ENCODE data around the gene ALDH3B1.

ALDH3B1 gene

DNA sequence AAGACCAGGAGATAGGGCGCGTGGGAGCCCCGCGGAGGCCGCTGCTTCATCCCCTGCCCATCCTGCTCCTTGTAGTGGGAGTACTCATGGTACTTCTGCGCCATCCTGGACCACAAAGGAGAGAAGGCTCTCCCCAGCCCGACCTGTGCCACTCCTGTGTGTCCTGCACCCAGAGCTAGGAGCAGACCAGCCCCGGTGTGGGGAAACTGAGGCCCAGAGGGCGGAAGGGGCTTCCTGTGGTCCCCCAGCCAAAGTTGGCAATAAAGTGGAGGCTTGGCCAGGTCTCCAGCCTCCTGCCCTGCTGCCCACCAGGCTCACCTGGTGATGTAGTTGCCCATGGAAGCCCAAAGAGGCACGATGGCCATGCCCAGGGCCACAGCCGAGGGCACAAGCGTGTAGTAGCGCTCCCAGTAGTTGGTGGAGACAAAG, 10.9 kb upstream of the ALDH3B1 start:
- H3K27ac ChIP-seq = no peak overlapping the region
- no peaks in the 10 kb centered on the region for H3K4me1 ChIP-seq
- TF ChIP-seq, protein P1, sequence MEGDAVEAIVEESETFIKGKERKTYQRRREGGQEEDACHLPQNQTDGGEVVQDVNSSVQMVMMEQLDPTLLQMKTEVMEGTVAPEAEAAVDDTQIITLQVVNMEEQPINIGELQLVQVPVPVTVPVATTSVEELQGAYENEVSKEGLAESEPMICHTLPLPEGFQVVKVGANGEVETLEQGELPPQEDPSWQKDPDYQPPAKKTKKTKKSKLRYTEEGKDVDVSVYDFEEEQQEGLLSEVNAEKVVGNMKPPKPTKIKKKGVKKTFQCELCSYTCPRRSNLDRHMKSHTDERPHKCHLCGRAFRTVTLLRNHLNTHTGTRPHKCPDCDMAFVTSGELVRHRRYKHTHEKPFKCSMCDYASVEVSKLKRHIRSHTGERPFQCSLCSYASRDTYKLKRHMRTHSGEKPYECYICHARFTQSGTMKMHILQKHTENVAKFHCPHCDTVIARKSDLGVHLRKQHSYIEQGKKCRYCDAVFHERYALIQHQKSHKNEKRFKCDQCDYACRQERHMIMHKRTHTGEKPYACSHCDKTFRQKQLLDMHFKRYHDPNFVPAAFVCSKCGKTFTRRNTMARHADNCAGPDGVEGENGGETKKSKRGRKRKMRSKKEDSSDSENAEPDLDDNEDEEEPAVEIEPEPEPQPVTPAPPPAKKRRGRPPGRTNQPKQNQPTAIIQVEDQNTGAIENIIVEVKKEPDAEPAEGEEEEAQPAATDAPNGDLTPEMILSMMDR (IDR thresholded peaks at IDR 0.05) = no peak
- no peaks in the 10 kb centered on the region for H3K36me3 ChIP-seq (ENCODE audit: control insufficient read depth, insufficient read depth, low read length)
- no peak overlapping the region for H3K4me2 ChIP-seq (ENCODE audit: low read length)
- no peaks in the 10 kb centered on the region for H3K79me2 ChIP-seq
- H3K9ac ChIP-seq = no peak overlapping the region
- no peak overlapping the region for H2AFZ ChIP-seq
- no peak overlapping the region for H3K4me3 ChIP-seq (ENCODE audit: low read depth, low read length)
- no peaks in the 10 kb centered on the region for H3K27me3 ChIP-seq (ENCODE audit: control insufficient read depth, insufficient read depth, low read length)
- no peaks in the 10 kb centered on the region for H3K9me3 ChIP-seq (ENCODE audit: control insufficient read depth, low read length)

DNA sequence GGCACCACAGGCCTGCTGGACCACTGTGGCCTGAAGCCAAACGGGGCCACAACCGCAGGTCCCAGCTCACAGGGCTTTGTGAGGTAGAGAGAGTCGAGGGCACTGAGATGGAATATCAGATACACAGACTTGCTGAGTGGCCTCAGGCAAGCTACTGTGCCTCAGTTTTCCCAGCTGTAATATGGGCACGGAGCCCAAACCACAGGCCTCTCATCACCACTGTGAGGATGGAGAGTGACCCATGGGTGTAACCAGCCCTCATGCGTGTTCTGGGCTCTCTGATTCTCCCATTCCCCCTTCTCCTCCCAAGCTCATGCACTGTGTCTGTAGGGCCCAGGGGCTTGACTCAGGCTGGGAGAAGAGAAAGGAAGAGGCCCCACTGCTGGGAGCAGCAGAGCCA, 10.4 kb upstream of the ALDH3B1 start:
- no peak overlapping the region for H3K9ac ChIP-seq
- H3K79me2 ChIP-seq = no peaks in the 10 kb centered on the region
- TF ChIP-seq, protein P1 (IDR thresholded peaks at IDR 0.05) = no peak
- H3K27me3 ChIP-seq (ENCODE audit: control insufficient read depth, insufficient read depth, low read length) = no peaks in the 10 kb centered on the region
- no peaks in the 10 kb centered on the region for H3K4me1 ChIP-seq
- no peak overlapping the region for H3K4me2 ChIP-seq (ENCODE audit: low read length)
- no peak overlapping the region for H3K4me3 ChIP-seq (ENCODE audit: low read depth, low read length)
- no peaks in the 10 kb centered on the region for H3K9me3 ChIP-seq (ENCODE audit: control insufficient read depth, low read length)
- no peak overlapping the region for H2AFZ ChIP-seq
- no peaks in the 10 kb centered on the region for H3K36me3 ChIP-seq (ENCODE audit: control insufficient read depth, insufficient read depth, low read length)
- H3K27ac ChIP-seq = no peak overlapping the region

DNA sequence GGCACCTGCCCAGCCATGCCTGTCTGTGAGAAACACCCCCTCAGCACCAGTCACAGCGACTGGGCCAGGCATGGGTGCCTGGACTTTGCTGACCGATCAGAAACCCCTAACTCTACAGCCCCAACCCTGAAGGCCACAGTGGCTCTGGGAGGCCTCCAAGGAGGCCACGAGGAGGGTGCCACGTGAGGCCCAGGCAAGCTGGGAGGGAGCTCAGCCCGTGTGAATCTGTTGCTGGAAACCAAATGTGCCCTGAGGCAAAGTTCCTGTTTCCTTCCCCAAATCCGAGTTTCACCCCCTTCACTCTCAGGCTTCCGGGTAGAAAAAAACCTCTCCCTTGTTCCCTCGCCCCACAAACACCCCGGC, 7.6 kb upstream of the ALDH3B1 start:
- Histone ChIP-seq H3K27ac (no peak overlapping the region), H3K36me3 (ENCODE audit: control insufficient read depth, insufficient read depth, low read length) (no peaks in the 10 kb centered on the region), H3K9me3 (ENCODE audit: control insufficient read depth, low read length) (no peaks in the 10 kb centered on the region), H3K79me2 (no peaks in the 10 kb centered on the region), H3K27me3 (ENCODE audit: control insufficient read depth, insufficient read depth, low read length) (no peaks in the 10 kb centered on the region), H3K4me2 (ENCODE audit: low read length) (no peak overlapping the region), H3K9ac (no peak overlapping the region), H2AFZ (no peak overlapping the region), H3K4me1 (no peaks in the 10 kb centered on the region), H3K4me3 (ENCODE audit: low read depth, low read length) (no peak overlapping the region)
- TF ChIP-seq, protein P1 (IDR thresholded peaks at IDR 0.05) = no peak

DNA sequence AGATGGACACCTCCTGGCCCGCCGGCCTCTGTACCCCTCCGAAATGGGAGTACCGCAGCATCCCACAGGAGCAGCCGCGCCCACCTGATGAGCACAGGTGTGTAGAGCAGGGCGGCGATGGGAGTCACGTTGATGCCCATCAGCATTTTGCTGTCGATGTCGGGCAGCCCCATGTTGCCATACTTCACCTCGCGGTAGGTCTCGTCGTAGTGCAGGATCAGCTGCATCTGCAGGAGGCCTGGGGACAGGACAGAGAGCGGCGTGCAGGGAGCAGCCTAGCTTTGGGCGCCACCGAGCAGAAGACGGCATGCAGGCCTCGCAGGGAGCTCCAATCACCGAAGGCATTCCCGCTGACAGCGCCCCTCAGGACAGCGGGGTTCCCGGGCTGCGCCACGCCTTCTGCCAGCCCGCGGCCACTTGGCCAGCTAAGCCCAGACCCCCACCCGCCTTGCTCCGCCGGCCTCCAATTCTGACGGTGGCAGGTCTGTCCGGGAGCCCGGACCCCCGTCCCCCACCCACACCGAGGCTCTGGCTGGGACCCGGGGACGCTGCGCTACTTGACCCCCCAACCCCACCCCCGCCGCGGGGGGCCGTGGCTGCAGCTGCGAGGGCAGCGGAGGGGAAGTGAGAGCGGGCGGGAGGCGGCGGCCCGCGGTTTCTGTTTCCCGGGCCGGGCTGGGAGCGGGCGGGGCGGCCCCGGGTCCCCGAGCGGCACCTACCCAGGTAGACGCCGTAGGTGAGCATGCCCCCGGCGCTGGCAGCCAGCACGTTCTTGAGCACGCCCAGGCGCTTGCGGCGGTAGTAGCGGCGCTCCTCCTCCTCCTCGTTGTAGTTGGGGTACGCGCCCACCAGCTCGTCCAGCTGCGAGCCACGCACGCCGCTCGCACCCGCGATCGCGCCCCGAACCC, 6.9 kb upstream of the ALDH3B1 start:
- Histone ChIP-seq H2AFZ (peak overlapping the region; percentile 75), H3K79me2 (no peaks in the 10 kb centered on the region), H3K9ac (no peak overlapping the region), H3K36me3 (ENCODE audit: control insufficient read depth, insufficient read depth, low read length) (no peaks in the 10 kb centered on the region), H3K4me2 (ENCODE audit: low read length) (peak overlapping the region; percentile 59), H3K4me1 (no peaks in the 10 kb centered on the region), H3K9me3 (ENCODE audit: control insufficient read depth, low read length) (no peaks in the 10 kb centered on the region), H3K27ac (no peak overlapping the region), H3K27me3 (ENCODE audit: control insufficient read depth, insufficient read depth, low read length) (no peaks in the 10 kb centered on the region), H3K4me3 (ENCODE audit: low read depth, low read length) (peak overlapping the region; percentile 51)
- TF ChIP-seq, protein P1 (IDR thresholded peaks at IDR 0.05) = no peak
